Heart left ventricle (tissue), 13 donors: Measurements from ENCODE around the gene PTP4A1.

Source experiments
- POLR2A ChIP-seq, 2 donors: fragments of 450-650 bp; IDR thresholded peaks; one replicate each; pipeline ENCODE4 v1.6.1; 2017; ENCODE audit warnings: antibody characterized with exemption in 2 of 2, mild to moderate bottlenecking in 2 of 2, moderate library complexity in 2 of 2
- TF ChIP-seq, protein P1 (sequence below), 12 donors: fragments of 200-600 bp; sonication (generic) in 4 of 12; IDR thresholded peaks; one replicate each; pipeline versions ENCODE4 v1.5.0 to v1.8.0; 2018 to 2022; ENCODE audit warnings: antibody characterized with exemption in 12 of 12, mild to moderate bottlenecking in 5 of 12
- donor health status: ischemic (EF 13 %, LVEDD 7.1; RV severe dilation, severe dysfunction).
- donor health status: DM: no; HTN: yes; CAD: no.
- donor health status: DM: no; HTN: no; CAD: no.
- donor health status: ischemic (EF 25% LVEDD 6.9; RV normal size, moderate dysfunction).
- donor health status: ischemic (EF 25% LVEDD 5.7; RV mildly dilated, moderate dysfunction).
- donor health status: ischemic (EF 35%, LVEDD 5.7; RV mildly dilated, moderate dysfunction).
- donor health status: nonischemic (EF 11% LVEDD 7.7; RV severe dilation, severe dysfunction).
- donor health status: DM: yes; HTN: yes; CAD: no.
- donor health status: PGD.
- donor health status: ischemic (EF 29% LVEDD 5.4; RV normal size, mild dysfunction).
- donor health status: nonischemic (EF 23%, LVEDD 6.1; RV moderate dilation, normal function).

GRCh38 chr6:63576985-63577712 is 4.9 kb downstream of the PTP4A1 start:
- TF ChIP-seq, protein P1, sequence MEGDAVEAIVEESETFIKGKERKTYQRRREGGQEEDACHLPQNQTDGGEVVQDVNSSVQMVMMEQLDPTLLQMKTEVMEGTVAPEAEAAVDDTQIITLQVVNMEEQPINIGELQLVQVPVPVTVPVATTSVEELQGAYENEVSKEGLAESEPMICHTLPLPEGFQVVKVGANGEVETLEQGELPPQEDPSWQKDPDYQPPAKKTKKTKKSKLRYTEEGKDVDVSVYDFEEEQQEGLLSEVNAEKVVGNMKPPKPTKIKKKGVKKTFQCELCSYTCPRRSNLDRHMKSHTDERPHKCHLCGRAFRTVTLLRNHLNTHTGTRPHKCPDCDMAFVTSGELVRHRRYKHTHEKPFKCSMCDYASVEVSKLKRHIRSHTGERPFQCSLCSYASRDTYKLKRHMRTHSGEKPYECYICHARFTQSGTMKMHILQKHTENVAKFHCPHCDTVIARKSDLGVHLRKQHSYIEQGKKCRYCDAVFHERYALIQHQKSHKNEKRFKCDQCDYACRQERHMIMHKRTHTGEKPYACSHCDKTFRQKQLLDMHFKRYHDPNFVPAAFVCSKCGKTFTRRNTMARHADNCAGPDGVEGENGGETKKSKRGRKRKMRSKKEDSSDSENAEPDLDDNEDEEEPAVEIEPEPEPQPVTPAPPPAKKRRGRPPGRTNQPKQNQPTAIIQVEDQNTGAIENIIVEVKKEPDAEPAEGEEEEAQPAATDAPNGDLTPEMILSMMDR (IDR thresholded peaks at IDR 0.05): no peak
- no peak for TF ChIP-seq POLR2A (IDR thresholded peaks at IDR 0.05)
